Measurements from ENCODE around the gene ADSL.
"Not testable (repeated sequence)": the region's sequence is repeated elsewhere in the genome, so short reads cannot be mapped to it uniquely, and the experiment has no call there.

The ADSL gene

DNA sequence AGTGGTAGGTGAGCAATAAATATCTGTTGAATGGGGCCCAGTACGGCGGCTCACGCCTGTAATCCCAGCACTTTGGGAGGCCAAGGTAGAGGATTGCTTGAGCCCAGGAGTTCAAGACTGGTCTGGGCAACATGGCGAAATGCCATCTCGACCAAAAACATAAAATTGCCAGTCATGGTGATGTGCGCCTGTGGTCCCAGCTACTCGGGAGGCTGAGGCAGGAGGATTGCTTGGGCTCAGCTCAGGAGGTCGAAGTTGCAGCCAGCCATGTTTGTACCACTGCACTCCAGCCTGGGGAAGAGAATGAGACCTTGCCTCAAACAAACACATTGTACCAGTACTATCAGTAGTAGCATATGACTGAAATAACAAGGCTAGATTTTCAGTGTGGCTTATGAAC lies 28.3 kb downstream of the ADSL start:
- DNase-seq (ENCODE audit: low spot score), result no peak

DNA sequence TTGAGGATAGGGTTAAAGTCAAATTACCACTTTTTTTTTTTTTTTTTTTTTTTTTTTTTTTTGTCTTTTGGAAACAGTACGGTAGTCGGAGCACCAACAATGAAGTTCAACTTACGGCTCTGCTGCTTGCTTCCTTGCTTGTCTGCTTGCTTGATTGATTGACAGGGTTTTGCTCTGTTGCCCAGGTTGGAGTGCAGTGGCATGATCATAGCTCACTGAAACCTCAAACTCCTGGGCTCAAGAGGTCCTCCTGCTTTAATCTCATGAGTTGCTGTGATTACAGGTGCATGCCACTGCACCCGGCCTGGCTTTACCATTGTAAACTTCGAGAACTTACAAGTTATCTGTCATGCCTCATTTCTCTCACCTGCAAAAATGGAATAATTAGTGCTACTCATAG lies 29.8 kb downstream of the ADSL start:
- no peak for DNase-seq (ENCODE audit: low spot score)

- DNase-seq (ENCODE audit: low spot score), result no peak
Observed at GRCh38 chr22:40377931-40378330, 31.6 kb downstream of the ADSL start.

GRCh38 chr22:40378448-40378847 lies 32.1 kb downstream of the ADSL start:
- DNase-seq (ENCODE audit: low spot score), result not testable (repeated sequence)

GRCh38 chr22:40381461-40381860 lies 35.2 kb downstream of the ADSL start:
- DNase-seq (ENCODE audit: low spot score), result no peak

- DNase-seq (ENCODE audit: low spot score), result no peak
Observed at GRCh38 chr22:40383905-40384304, 37.6 kb downstream of the ADSL start.

- no peak for DNase-seq (ENCODE audit: low spot score)
Observed at GRCh38 chr22:40385036-40385782, 38.9 kb downstream of the ADSL start.

DNA sequence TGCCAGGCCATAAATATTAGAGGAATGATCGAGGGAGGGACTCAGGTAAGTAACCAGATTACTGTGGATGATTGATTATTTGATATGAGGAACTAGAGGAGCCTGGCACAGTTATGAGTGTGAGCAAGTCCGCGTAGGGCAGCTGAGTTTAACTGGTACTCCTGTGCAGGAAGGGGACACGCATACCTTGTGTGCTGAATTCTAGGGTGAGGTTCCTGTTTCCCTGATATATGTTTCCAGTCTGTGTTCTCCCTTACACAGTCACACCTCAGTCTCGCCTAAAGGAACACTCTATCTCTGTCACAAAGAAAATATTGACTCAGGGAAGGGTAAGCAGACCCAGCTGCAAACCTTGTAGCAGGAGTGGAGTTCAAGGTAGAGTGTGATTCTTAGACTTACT lies 41.4 kb downstream of the ADSL start:
- DNase-seq (ENCODE audit: low spot score), result no peak

- DNase-seq (ENCODE audit: low spot score), result no peak
Observed at GRCh38 chr22:40388231-40388630, 41.9 kb downstream of the ADSL start.

GRCh38 chr22:40391417-40391816 lies 45.1 kb downstream of the ADSL start:
- no peak for DNase-seq (ENCODE audit: low spot score)

GRCh38 chr22:40392618-40393017 lies 46.3 kb downstream of the ADSL start:
- no peak for DNase-seq (ENCODE audit: low spot score)

DNA sequence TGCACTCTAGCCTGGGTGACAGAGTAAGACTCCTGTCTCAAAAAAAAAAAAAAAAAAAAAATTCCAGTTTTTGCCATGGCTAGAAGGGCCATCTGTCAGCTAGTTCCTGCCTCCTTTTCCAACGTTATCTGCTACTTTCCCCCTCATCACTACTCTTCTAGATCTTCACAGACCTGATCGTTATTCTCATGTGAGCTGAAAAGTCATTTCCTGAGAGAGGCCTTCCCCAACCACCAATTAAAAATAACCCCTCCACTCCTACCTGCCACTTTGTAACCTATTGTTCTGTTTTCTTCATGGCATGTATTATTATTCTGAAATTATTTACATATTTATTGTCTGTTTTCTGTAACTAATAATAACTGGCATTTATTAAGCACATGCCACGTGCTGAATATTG lies 48.3 kb downstream of the ADSL start:
- no peak for DNase-seq (ENCODE audit: low spot score)

DNA sequence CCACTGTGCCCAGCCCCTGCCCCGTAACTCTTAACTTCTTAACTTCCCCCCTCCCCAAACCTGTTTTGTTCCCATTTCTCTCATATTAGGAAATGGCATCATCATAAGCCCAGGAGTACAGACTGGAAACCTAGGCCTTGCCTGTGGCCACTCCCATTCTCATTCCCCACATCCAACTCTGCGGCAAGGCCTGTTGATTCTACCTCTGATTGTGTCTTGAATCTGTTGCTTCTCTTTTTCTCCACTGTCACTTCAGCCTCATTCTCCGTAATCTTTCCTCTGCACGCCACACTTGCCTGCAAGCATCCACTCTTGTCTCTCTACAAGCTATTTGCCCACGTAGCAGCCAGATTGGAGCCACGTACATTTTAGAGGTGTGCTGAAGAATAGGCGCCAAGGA lies 49.3 kb downstream of the ADSL start:
- DNase-seq (ENCODE audit: low spot score), result no peak

GRCh38 chr22:40396882-40397281 lies 50.6 kb downstream of the ADSL start:
- DNase-seq (ENCODE audit: low spot score), result peak; percentile 27

GRCh38 chr22:40397396-40397795 lies 51.1 kb downstream of the ADSL start:
- DNase-seq (ENCODE audit: low spot score), result no peak

DNA sequence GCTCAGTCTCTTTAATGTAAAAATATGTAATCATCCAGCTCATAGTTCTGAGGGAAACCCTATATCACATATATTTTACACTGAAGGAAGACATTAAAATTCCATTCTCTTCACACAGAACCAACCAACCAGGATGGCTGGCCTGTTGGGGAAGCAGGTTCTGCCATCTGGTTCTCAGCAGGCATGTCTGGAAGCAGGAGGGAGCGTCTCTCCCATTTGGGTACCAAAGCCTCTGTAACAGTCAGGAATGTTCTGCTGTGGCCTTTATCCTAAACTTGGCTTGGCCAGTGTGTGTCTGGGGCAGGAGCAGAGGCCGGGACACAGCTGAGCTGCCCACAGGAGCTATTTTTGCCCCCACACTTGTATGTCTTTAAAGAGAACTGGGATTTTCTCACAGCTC lies 53.3 kb downstream of the ADSL start:
- no peak for DNase-seq (ENCODE audit: low spot score)

GRCh38 chr22:40400159-40400558 lies 53.9 kb downstream of the ADSL start:
- no peak for DNase-seq (ENCODE audit: low spot score)

DNA sequence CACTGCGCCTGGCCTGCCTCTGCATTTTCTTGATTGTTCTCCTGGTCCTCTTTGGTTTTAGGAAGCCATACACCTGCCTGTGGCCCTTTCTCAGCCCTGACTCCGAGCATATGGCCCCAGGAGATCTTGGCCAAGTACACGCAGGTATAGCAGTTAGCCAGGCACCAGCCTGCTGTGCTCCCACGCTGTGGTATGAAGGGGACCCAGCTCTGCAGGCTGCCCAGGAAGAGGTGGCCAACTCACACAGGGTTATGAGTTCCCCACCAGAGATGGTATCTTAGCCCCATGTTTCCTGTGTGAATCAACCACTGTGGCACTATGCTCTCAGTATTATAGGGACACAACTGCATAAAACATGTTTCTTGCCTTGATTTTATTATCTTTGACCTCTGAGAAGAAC lies 55.2 kb downstream of the ADSL start:
- no peak for DNase-seq (ENCODE audit: low spot score)

- no peak for DNase-seq (ENCODE audit: low spot score)
Observed at GRCh38 chr22:40401981-40402406, 55.7 kb downstream of the ADSL start.

DNA sequence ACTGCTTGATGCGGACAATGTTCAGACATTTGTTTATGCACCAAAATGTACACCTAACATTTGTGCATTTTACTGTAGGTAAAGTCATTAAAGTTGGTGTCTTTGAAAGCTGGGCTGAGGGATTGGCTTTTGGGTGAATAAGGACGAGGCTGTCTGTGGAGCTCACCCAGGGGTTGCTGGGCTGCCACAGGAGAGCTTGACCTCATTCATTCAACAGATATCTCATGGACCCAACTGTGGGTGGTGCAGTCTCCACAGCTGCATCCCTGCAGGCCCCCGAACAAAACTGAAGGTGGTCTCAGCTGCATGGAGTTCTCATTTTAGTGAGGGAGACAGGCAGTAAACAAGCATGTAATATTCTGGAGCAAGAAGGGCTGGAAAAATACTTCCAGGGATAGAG lies 56.8 kb downstream of the ADSL start:
- no peak for DNase-seq (ENCODE audit: low spot score)

GRCh38 chr22:40403651-40404050 lies 57.4 kb downstream of the ADSL start:
- DNase-seq (ENCODE audit: low spot score), result no peak

GRCh38 chr22:40404251-40405177 lies 58.2 kb downstream of the ADSL start:
- DNase-seq (ENCODE audit: low spot score), result no peak
